Stomach (tissue), 4 donors: ENCODE measurements around the gene RAMP1.
"Not testable (repeated sequence)": the region's sequence is repeated elsewhere in the genome, so short reads cannot be mapped to it uniquely, and the experiment has no call there.

Source experiments
- POLR2A ChIP-seq, 4 donors: fragments of 450-650 bp; IDR thresholded peaks; one replicate each; pipeline ENCODE4 v1.6.1; 2016; ENCODE audit warnings: antibody characterized with exemption in 4 of 4, control low read depth in 2 of 4, mild to moderate bottlenecking in 1 of 4, moderate library complexity in 1 of 4
- POLR2AphosphoS5 ChIP-seq, 3 donors: sonication (generic); formaldehyde crosslinking; IDR thresholded peaks; one replicate each; pipeline ENCODE4 v1.6.1; 2016; ENCODE audit warnings: antibody characterized with exemption in 3 of 3

DNA sequence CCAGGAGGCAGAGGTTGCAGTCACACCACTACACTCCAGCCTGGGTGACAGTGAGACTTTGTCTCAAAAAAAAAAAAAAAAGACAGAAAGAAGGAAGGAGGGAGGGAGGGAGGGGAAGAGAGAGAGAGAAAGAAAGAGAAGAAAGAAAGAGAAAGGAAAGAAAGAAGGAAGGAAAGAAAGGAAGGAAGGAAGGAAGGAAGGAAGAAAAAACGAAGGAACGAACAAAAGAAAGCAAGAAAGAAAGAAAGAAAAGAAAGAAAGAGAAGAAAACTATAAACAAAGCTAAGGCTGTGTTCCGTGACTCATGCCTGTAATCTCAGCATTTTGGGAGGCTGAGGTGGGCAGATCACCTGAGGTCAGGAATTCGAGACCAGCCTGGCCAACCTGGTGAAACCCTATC lies 91.9 kb downstream of the RAMP1 start:
- TF ChIP-seq POLR2AphosphoS5, POLR2A (IDR thresholded peaks at IDR 0.05): not testable (repeated sequence)
